HG02588 (cell line): ENCODE data around the gene CCDC63.
"Not testable (repeated sequence)": the region's sequence is repeated elsewhere in the genome, so short reads cannot be mapped to it uniquely, and the experiment has no call there.

Experiments used
- ATAC-seq: cut with Tn5 transposase; IDR thresholded peaks from one replicate; pipeline ENCODE4 v1.9.1; 2021; ENCODE audit warnings: mild to moderate bottlenecking, moderate library complexity; ENCODE audit not compliant: unreplicated experiment

The CCDC63 gene

DNA sequence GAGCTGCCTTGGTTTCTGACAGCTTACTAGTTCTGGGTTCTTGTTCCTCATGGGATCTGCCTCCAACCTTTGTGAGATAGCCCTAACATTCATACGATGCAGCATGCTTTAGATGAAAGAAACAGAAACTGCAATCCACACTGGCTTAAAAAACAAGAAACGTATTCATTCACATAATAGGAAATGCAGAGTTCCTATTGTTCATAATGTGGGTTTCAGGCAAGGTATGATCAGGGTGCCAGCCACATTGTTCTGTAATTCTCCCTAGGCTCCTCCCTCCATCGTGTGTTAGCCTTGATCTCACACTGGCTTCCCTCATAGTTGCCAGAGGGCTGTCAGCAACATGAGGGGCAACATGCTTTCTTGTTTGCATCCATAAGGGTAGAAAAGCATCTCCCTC is 2.7 kb upstream of the CCDC63 start:
- no peak for ATAC-seq

DNA sequence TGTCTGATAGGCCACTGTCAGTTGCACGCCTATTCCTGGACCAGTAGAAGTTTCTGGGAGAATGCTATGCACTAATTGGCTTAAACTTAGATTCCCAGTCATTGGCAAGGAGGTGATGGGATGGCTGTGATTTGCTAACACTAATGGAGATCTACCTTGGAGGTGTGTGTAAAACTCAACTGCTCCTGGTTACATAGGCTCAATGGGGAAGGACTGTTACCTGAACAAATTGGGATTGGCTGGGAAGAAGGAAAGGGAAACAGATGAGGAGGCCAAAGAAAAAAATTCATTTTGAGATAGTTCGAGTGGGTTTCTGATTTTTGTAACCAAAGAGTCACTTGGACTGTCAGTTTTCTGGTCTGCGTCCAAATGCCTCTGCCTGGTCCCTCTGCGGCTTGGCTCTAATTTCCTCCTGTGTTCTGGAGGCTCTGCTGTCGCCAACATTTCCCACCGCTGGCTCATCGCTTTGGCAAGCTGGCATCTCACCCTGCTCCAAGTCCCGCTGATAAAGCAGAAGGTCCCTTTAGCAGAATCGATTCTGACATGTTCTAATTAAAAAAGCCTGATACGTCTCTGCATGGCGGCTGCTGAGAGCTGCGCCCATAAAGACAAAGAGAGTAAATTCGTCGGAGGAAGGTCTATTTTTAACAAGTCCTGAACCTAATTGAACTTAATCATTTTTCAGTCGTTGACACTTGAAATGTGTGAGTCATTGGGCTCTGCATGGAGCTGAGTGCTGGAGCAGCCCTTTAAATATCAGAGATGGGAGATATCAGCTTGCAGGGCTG is 2.0 kb upstream of the CCDC63 start:
- no peak for ATAC-seq

GRCh38 chr12:110845339-110845682 is 1.5 kb upstream of the CCDC63 start:
- ATAC-seq: no peak

DNA sequence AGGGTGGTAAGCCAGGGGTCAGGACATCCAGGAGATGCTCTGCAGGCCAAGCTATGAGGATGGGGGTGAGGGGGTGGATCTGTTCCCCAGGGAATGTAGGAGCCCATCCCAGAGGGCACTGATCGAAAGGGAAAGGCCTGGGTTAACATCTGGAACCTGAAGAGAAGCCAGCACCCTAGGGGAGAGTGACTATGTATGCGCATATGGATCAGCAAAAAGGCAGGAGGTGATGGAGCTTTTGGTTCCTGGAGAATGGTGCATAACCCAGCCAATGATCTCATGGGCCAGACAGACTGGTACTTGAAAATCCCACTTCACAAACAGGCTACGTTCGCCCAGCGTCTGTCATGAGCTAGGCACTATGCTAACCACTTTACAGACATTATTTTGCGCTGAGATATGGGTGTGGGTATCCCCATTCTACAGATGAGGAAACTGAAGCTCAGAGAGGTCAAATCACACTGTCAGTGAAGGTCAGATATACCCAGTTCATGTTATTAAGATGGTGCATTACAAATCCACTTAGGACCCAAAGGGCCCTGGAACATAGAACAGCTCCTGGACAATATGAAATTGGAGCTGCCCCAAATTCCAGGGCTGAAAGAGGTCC is 1.6 kb downstream of the CCDC63 start:
- no peak for ATAC-seq

DNA sequence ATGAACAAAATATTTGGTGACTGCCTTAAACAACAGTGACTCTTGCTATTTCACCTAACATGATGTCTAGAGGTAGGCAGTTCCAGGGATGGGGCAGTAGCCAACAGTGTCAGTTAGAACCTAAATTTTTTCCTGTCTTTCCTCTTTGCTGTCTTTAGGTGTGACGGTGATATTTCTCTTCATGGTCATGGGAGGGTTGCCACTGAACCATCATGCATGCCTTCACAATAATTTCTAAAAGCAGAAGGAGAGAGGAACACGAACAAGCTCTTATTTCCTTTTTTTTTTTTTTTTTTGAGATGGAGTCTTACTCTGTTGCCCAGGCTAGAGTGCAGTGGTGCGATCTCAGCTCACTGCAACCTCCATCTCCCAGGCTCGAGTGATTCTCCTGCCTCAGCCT is 2.4 kb downstream of the CCDC63 start:
- ATAC-seq: no peak

DNA sequence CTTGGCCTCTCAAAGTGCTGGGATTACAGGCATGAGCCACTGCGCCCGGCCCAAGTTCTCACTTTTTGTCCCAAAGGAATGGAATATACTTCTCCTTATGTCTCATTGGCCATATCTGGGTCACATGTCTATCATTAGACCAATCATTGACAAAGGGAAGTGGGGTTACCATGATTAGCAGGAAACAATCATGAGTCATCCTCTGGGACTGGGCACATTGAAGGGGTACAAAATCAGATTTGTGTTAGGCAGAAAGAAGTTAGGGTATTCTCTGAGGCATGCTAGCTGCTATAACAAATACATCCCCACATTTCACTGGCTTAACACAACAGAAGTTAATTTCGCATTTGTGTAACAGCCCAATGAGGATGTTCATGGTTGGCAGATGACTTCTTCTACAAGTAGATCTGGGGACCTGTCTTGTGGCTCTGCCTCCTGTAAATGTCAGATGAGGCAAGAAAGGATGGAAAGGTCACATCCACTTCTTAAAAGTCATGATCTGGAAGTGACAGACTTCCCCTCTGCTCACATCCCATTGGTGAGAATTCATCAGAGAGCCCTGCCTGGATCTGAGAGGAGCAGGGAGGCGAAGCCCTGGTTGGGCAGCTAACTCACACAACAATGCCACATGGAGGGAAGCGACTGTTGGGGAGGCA is 3.1 kb downstream of the CCDC63 start:
- no peak for ATAC-seq

DNA sequence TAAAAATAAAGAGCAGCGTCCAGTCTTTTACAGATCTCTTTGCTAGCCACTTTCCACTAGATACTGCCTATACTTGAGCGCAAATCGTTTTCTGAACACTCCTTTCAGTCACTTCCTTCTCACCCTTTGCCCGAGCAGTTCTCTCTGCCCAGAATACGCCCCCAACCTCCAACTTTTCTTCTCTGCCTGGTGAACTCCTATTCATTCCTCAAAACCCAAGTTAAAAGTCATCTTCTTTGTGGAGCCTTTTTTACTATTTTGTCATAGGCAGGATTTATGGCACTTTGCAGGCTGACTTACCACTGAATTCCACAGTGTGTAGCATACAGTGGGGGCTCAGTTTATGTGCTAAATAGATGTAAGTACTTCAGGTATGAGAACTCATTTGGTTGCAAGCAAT is 4.0 kb downstream of the CCDC63 start:
- ATAC-seq: no peak

DNA sequence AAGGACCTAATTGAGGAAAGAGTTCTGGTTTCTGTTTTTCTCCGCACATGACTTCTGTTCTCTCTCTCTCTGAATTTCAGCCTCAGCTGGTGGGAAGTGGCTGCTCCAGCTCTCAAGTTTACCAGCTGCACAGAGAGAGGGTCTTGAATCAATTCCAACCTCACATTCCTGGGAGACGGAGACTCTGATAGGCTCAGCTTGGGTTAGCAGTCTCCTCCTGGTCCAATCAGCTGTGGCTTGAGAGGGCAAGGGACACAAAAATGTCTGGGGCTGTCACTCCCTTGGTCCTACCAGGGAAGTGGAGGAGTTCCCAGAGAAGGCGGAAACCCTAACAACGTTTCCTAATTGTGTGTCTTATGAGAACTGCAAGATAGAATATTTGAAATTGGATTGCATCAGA is 7.0 kb downstream of the CCDC63 start:
- ATAC-seq: no peak

DNA sequence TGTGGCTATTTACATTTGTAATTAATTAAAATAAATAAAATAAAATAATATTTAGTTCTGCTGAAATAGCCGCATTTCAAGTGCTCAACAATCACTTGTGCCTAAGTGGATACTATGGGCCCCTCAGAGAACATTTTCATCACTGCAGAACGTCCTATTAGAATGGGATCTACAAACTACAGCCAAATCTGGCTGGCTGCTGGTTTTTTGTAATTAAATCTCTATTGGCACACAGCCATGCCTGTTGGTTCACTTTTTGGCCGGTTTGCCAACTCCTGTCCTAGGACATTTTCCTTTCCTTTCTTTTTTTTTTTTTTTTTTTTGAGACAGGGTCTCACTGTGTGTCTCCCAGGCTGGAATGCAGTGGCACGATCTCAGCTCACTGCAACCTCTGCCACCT is 9.8 kb downstream of the CCDC63 start:
- no peak for ATAC-seq

DNA sequence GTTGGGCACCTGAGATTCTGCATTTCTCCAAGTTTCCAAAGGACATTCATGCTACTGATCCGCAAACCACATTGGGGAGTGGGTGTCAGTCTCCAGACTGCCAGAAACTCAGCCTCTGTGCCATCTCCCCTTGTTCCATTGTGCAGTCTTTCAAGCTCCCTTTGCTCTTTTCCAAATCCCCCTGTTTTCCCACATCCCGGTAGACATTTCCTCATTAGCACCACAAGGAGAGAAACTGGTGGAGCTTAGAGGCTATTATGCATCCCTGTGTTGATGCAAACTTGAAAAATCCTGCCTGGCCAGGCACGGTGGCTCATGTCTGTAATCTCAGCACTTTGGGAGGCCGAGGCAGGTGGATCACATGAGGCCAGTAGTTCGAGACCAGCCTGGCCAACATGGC is 10.7 kb downstream of the CCDC63 start:
- ATAC-seq: no peak

DNA sequence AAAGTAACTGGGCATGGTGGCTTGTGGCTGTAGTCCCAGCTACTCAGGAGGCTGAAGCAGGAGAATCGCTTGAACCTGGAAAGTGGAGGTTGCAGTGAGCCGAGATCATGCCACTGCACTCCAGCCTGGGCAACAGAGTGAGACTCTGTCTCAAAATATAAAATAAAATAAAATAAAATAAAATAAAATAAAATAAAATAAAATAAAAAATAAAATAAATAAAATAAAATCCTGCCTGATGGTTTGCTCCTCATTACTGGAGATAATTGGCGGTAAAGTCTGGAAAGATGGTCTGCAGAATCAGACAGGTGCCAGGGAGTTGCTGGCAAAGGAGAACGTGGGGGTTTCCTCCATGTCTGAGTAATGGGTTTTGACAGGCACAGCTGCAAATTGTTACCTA is 11.2 kb downstream of the CCDC63 start:
- ATAC-seq: not testable (repeated sequence)

GRCh38 chr12:110858848-110859247 is 12.1 kb downstream of the CCDC63 start:
- ATAC-seq: no peak

DNA sequence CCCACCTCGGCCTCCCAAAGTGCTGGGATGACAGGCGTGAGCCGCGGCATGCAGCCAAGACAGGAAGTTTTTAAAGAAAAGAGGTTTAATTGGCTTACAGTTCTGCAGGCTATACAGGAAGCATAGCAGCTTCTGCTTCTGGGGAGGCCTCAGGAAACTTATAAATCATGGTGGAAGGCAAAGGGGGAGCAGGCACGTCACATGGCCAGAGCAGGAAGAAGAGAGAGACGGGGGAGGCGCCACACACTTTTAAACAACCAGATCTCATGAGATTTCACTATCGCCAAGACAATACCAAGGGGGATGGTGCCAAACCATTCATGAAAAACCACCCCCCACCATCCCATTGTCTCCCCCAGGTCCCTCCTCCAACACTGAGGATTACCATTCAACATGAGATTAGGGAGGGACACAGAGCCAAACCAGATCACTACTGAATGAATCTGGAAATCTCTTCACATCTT is 14.1 kb downstream of the CCDC63 start:
- no peak for ATAC-seq

GRCh38 chr12:110861729-110862128 is 14.9 kb downstream of the CCDC63 start:
- no peak for ATAC-seq

DNA sequence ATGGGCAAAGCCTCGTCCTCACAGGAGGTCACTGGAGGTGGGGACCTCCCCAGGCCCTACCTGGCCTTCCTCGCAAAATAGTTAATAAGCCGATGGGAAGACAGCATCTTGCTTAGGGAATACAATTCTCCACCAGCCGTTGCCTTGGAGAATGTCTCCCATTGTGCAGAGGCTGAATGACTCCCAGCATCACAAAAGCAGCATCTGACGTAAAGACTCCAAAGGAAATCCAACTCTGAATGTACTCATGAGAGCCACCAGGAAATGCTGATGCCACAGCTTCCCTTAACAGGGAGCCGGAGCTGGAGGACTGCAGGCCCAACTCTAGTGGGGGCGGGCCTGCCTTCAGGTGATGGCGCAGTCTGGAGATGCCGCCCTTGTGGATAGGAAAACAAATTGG is 15.5 kb downstream of the CCDC63 start:
- ATAC-seq: no peak

GRCh38 chr12:110863161-110863560 is 16.4 kb downstream of the CCDC63 start:
- ATAC-seq: no peak

DNA sequence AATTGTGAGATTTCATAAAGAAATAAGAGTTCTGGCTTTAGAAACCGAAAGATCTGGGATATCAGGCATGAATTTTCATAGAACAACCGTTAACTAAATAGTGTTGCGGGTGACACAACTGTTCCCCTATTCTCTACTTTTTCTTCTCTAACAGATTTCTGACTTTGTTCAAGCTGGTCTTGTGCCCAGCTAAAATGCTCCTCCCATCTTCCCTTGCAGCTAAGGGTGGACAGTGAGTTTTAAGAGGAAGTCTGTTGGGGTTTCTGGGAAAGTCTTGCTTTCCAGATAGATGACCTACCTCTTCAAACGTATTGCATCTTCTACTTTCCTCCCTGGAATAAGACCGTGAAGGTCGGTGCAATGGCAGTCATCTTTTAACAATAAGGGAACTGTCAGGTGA is 18.7 kb downstream of the CCDC63 start:
- no peak for ATAC-seq

GRCh38 chr12:110869026-110869425 is 22.2 kb downstream of the CCDC63 start:
- no peak for ATAC-seq

GRCh38 chr12:110869803-110870202 is 23.0 kb downstream of the CCDC63 start:
- no peak for ATAC-seq

DNA sequence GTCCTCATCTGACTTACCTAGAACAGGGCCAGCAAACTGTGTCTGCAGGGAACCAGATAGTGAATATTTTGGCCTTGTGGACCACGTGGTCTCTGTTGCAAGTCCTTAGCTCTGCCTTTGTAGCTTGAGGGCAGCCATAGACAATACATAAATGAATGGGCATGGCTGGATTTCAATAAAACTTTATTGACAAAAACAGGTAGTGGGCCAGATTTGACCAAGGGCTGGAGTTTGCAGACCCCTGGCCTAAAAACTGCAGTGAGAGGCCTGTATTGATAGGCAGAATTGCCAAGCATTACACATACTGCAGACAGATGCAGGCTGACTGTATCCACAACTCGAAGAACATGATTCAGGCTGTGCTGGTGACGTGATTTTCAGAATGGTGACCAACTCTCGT is 25.3 kb downstream of the CCDC63 start:
- ATAC-seq: no peak

DNA sequence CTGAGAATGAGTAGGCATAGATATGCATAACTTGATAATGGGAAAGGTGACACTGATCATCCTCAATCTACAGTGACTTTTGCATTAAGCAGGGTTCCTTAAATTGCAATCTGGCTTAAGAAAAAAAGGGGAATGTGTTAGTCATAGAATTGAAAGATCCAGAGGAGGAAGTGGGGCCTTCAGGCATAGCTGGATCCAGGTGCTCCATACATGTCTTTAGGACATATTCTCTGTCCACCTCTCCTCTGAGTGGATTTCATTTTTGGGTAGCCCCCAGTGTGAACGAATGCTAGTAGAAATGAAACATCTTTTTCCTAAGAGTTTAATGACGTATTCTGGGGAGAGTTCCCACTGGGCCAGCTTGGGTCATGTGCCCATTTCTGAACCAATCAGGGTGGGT is 27.6 kb downstream of the CCDC63 start:
- no peak for ATAC-seq

- no peak for ATAC-seq
These were observed 28.0 kb downstream of the CCDC63 start for GRCh38 chr12:110874781-110875180.
